Measurements from ENCODE around the gene ILK.

DNA sequence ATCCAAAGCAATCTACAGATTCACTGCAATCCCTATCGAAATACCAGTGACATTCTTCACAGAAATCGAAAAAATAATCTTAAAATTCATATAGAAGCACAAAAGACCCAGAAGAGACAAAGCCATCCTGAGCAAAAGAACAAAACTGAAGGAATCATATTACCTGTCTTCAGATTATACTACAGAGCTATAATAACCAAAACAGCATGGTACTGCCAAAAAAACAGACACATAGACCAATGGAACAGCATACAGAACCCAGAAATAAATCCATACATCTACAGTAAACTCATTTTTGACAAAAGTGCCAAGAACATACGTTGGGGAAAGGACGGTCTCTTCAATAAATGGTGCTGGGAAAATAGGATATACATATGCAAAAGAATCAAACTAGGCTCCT, 19.0 kb upstream of the ILK start:
- TF ChIP-seq POLR2A (IDR thresholded peaks at IDR 0.05), result no peak
- TF ChIP-seq, protein P1, sequence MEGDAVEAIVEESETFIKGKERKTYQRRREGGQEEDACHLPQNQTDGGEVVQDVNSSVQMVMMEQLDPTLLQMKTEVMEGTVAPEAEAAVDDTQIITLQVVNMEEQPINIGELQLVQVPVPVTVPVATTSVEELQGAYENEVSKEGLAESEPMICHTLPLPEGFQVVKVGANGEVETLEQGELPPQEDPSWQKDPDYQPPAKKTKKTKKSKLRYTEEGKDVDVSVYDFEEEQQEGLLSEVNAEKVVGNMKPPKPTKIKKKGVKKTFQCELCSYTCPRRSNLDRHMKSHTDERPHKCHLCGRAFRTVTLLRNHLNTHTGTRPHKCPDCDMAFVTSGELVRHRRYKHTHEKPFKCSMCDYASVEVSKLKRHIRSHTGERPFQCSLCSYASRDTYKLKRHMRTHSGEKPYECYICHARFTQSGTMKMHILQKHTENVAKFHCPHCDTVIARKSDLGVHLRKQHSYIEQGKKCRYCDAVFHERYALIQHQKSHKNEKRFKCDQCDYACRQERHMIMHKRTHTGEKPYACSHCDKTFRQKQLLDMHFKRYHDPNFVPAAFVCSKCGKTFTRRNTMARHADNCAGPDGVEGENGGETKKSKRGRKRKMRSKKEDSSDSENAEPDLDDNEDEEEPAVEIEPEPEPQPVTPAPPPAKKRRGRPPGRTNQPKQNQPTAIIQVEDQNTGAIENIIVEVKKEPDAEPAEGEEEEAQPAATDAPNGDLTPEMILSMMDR (IDR thresholded peaks at IDR 0.05), result no peak
- TF ChIP-seq EP300 (IDR thresholded peaks at IDR 0.05; ENCODE audit: low read depth), result no peak
